ENCODE data around the gene NPFFR2. TPM values are rescaled to one million over a fixed set of nuclear protein-coding genes. Genes with fewer than 3 reads are reported as not detected.
"Not testable (repeated sequence)": the region's sequence is repeated elsewhere in the genome, so short reads cannot be mapped to it uniquely, and the experiment has no call there.

Gene NPFFR2
- total and polyA plus RNA-seq, 9 of the 15 experiments (the other 6 are each of a cell fraction or from before 2014, with no cell fraction given) = 0.15 to 0.98 (median 0.48) TPM

- Histone ChIP-seq H2AFZ (ENCODE audit: low read depth, low read length) (no peak overlapping the region), H3K36me3 (ENCODE audit: control insufficient read depth, insufficient read depth, low read length) (no peaks in the 10 kb centered on the region), H3K27me3 (ENCODE audit: control insufficient read depth in 2 of 2, insufficient read depth in 2 of 2, low read length in 2 of 2) (no peaks in the 10 kb centered on the region), H4K20me1 (replicated peaks; ENCODE audit: control insufficient read depth, insufficient read depth, low read length) (no peaks in the 10 kb centered on the region), H3K4me1 (replicated peaks in 1 of 2; ENCODE audit: control insufficient read depth in 2 of 2, insufficient read depth in 2 of 2, low read length in 2 of 2) (no peaks in the 10 kb centered on the region), H3K4me3 (no peak overlapping the region), H3K9me1 (ENCODE audit: control insufficient read depth, insufficient read depth, low read length) (no peaks in the 10 kb centered on the region), H3K27ac (ENCODE audit: extremely low read depth, low read depth, low read length) (no peak overlapping the region), H3K9me3 (replicated peaks; ENCODE audit: control insufficient read depth, insufficient read depth, low read depth, low read length) (no peaks in the 10 kb centered on the region), H3K4me2 (ENCODE audit: insufficient read depth, low read length) (no peak overlapping the region), H3K79me2 (ENCODE audit: control insufficient read depth, insufficient read depth, low read length) (no peaks in the 10 kb centered on the region), H3K9ac (ENCODE audit: insufficient read depth in 1 of 2, low read depth in 2 of 2, low read length in 2 of 2) (no peak overlapping the region)
- ATAC-seq (no peak), DNase-seq (ENCODE audit: extremely low read depth in 1 of 4, low spot score in 3 of 4) (no peak), FAIRE-seq (no peak)
- ChIA-PET CTCF (ENCODE audit: low intra/inter-chr PET ratio) (no interaction called here), POLR2A (no interaction called here)
- intact Hi-C loops (cut with micrococcal nuclease) = no loop called here
- BruUV-seq (replicated peaks) = no TSS peak
- in situ Hi-C loops (cut with MboI) = no loop called here
- TF ChIP-seq ZNF584 (CRISPR knock-in tag; IDR thresholded peaks at IDR 0.05; ENCODE audit: low read depth) = no peak
- TF ChIP-seq BRF1 (IDR thresholded peaks at IDR 0.05; ENCODE audit: borderline replicate concordance, extremely low read depth, insufficient read length) = no peak
- no peak for TF ChIP-seq ZBTB1 (CRISPR knock-in tag; IDR thresholded peaks at IDR 0.05; ENCODE audit: borderline replicate concordance, low read depth)
- no peak for TF ChIP-seq MIER1 (IDR thresholded peaks at IDR 0.05; ENCODE audit: low read depth)
- no peak for TF ChIP-seq ARNT (IDR thresholded peaks at IDR 0.05)
- no peak for TF ChIP-seq ELK1 (CRISPR knock-in tag; IDR thresholded peaks at IDR 0.05)
- no peak for TF ChIP-seq E2F6 (IDR thresholded peaks at IDR 0.05; ENCODE audit: borderline replicate concordance in 1 of 2, extremely low read depth in 1 of 2, insufficient read depth in 1 of 2, insufficient read length in 1 of 2, low read depth in 1 of 2, low read length in 1 of 2, poor library complexity in 1 of 2, severe bottlenecking in 1 of 2)
- TF ChIP-seq RNF219 (CRISPR knock-in tag; IDR thresholded peaks at IDR 0.05) = no peak
Measured at GRCh38 chr4:72152731-72153130, 120.9 kb downstream of the NPFFR2 start.

- H3K9me3 ChIP-seq (replicated peaks; ENCODE audit: control insufficient read depth, insufficient read depth, low read depth, low read length); H3K9ac ChIP-seq (ENCODE audit: insufficient read depth in 1 of 2, low read depth in 2 of 2, low read length in 2 of 2); H4K20me1 ChIP-seq (replicated peaks; ENCODE audit: control insufficient read depth, insufficient read depth, low read length); in situ Hi-C loops (cut with MboI); H3K79me2 ChIP-seq (ENCODE audit: control insufficient read depth, insufficient read depth, low read length); H3K4me2 ChIP-seq (ENCODE audit: insufficient read depth, low read length); H3K4me3 ChIP-seq; H3K9me1 ChIP-seq (ENCODE audit: control insufficient read depth, insufficient read depth, low read length); DNase-seq (ENCODE audit: extremely low read depth in 1 of 4, low spot score in 3 of 4); CTCF ChIA-PET (ENCODE audit: low intra/inter-chr PET ratio); BruUV-seq (replicated peaks); H3K36me3 ChIP-seq (ENCODE audit: control insufficient read depth, insufficient read depth, low read length); H2AFZ ChIP-seq (ENCODE audit: low read depth, low read length); H3K4me1 ChIP-seq (replicated peaks in 1 of 2; ENCODE audit: control insufficient read depth in 2 of 2, insufficient read depth in 2 of 2, low read length in 2 of 2); FAIRE-seq; H3K27me3 ChIP-seq (ENCODE audit: control insufficient read depth in 2 of 2, insufficient read depth in 2 of 2, low read length in 2 of 2); ATAC-seq; H3K27ac ChIP-seq (ENCODE audit: extremely low read depth, low read depth, low read length); POLR2A ChIA-PET; intact Hi-C loops (cut with micrococcal nuclease): not testable (repeated sequence)
- WGBS (ENCODE audit: insufficient coverage, low coverage, missing lambda C conversion rate) = 0% methylated on average over 6 of the region's 8 CpGs
Measured at GRCh38 chr4:72153634-72154033, 121.8 kb downstream of the NPFFR2 start.
